Activated naive CD4-positive, alpha-beta T cell treated with anti-CD3 and anti-CD28 coated beads for 36 hours (primary cell): Measurements from ENCODE around the gene NTM. TPM values are rescaled to one million over a fixed set of nuclear protein-coding genes. Genes with fewer than 3 reads are reported as not detected.
"Not testable (repeated sequence)": the region's sequence is repeated elsewhere in the genome, so short reads cannot be mapped to it uniquely, and the experiment has no call there.

Experiments
- CTCF ChIA-PET: fragments of 350-600 bp; sonication (Branson Sonifier 250); formaldehyde crosslinking; loops from one replicate; lab custom pipeline; 2021; ENCODE audit warnings: antibody characterized with exemption; lab: Charles Lee
- DNase-seq: peaks from one replicate; pipeline ENCODE4 v3.0.0-alpha.2; 2020
- H3K27ac Mint-ChIP-seq: one replicate; pipeline ENCODE4 v1.8.0; 2021; ENCODE audit warnings: mild to moderate bottlenecking, mixed read lengths
- H3K27me3 Mint-ChIP-seq: one replicate; pipeline ENCODE4 v1.8.0; 2021; ENCODE audit warnings: low read depth, mixed read lengths
- H3K36me3 Mint-ChIP-seq: one replicate; pipeline ENCODE4 v1.8.0; 2021; ENCODE audit warnings: low read depth, mixed read lengths
- H3K4me1 Mint-ChIP-seq: one replicate; pipeline ENCODE4 v1.8.0; 2021; ENCODE audit warnings: low read depth, mixed read lengths
- H3K4me3 Mint-ChIP-seq: one replicate; pipeline ENCODE4 v1.8.0; 2021; ENCODE audit warnings: mild to moderate bottlenecking, moderate library complexity, mixed read lengths
- H3K9me3 Mint-ChIP-seq: one replicate; pipeline ENCODE4 v1.8.0; 2021; ENCODE audit warnings: mixed read lengths
- intact Hi-C: fragments of 100-400 bp; cut with micrococcal nuclease; formaldehyde crosslinking; loops from one replicate; pipeline ENCODE4 v1.15.1; 2023
- total RNA-seq, 2 experiments: library from RNA; stranded (reverse); gene quantifications; one replicate each; pipeline ENCODE4 v1.2.3, GENCODE V29; 2021

Gene NTM
- total RNA-seq, 2 experiments from 2014 or later, result not detected

- H3K27ac Mint-ChIP-seq, result no peak overlapping the region
- no peaks in the 10 kb centered on the region for H3K4me1 Mint-ChIP-seq
- H3K36me3 Mint-ChIP-seq, result no peaks in the 10 kb centered on the region
- H3K9me3 Mint-ChIP-seq, result peaks cover 1% of the 10 kb centered on the region
- CTCF ChIA-PET, result no interaction called here
- H3K27me3 Mint-ChIP-seq, result no peaks in the 10 kb centered on the region
- no peak overlapping the region for H3K4me3 Mint-ChIP-seq
- intact Hi-C loops, result no loop called here
- no peak for DNase-seq
Observed at GRCh38 chr11:132352497-132352896, 982.1 kb downstream of the NTM start.

DNA sequence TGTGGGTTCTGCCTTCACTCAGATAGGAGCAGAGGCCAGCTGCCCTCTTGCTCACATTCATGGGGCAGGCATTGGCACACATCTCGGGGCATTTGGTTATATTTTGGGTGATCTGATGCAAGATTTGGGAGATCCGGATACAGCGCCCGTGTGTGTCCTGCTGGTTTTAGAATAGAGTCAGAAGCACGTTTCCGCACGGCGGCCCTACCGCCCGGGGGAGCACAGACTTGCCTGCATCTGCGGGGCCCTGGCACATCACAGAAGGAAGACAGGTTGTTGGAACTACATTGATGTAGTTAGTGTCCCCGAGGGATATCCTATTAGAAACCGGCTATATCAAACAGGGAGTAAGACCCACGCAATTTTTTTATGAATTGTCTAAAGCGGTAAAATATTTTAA is 982.8 kb downstream of the NTM start:
- Mint-ChIP-seq H3K27me3 (no peaks in the 10 kb centered on the region), H3K9me3 (peaks cover 1% of the 10 kb centered on the region), H3K27ac (no peak overlapping the region), H3K36me3 (no peaks in the 10 kb centered on the region), H3K4me3 (no peak overlapping the region), H3K4me1 (no peaks in the 10 kb centered on the region)
- CTCF ChIA-PET, result no interaction called here
- intact Hi-C loops, result no loop called here
- no peak for DNase-seq

DNA sequence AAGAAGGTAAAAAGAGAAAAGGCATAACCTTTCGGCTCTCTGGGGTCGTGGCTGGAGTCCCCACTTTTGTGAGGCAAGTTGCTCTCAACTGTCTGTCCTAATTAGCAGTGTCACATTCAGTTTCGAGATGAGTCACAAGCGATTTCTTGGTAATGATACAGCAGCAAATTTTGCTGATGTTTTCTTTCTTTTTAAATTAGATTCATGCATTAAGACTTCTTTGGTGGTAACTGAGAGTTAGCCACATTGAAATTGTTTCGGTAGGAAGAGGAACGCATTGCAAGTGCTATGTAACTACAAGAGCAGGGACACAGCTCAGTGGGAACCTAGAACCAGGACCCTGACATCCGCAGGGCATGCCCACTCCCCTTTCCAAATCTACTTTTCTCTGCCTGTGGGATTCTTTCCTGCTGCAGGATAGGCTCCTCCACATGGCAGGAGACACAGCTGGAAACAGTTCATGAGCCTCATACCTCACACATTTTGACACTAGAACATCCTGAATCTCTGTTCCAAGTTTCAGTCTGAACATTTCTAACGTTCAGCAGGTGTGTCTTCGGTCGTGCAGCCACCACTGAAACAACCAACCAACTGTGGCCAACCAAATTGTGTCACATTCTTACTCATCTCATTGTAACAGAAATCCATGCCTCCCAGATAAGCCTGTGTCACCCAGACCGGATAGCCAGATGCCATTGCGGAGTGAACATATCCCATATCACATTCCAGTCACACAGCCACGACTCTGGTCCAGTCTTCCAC is 987.6 kb downstream of the NTM start:
- intact Hi-C loops, result no loop called here
- CTCF ChIA-PET, result no interaction called here
- H3K27ac Mint-ChIP-seq, result no peak overlapping the region

GRCh38 chr11:132358573-132358953 is 988.1 kb downstream of the NTM start:
- Mint-ChIP-seq H3K27me3 (no peaks in the 10 kb centered on the region), H3K4me1 (no peaks in the 10 kb centered on the region), H3K36me3 (no peaks in the 10 kb centered on the region), H3K27ac (no peak overlapping the region), H3K4me3 (no peak overlapping the region), H3K9me3 (peaks cover 2% of the 10 kb centered on the region)
- CTCF ChIA-PET, result no interaction called here
- intact Hi-C loops, result no loop called here
- DNase-seq, result no peak

More for the DNA sequence above, 987.6 kb downstream of the NTM start:
- H3K9me3 Mint-ChIP-seq, result no peaks in the 10 kb centered on the region
- no peaks in the 10 kb centered on the region for H3K36me3 Mint-ChIP-seq
- no peak overlapping the region for H3K4me3 Mint-ChIP-seq
- H3K27me3 Mint-ChIP-seq, result no peaks in the 10 kb centered on the region
- no peak for DNase-seq
- no peaks in the 10 kb centered on the region for H3K4me1 Mint-ChIP-seq

DNA sequence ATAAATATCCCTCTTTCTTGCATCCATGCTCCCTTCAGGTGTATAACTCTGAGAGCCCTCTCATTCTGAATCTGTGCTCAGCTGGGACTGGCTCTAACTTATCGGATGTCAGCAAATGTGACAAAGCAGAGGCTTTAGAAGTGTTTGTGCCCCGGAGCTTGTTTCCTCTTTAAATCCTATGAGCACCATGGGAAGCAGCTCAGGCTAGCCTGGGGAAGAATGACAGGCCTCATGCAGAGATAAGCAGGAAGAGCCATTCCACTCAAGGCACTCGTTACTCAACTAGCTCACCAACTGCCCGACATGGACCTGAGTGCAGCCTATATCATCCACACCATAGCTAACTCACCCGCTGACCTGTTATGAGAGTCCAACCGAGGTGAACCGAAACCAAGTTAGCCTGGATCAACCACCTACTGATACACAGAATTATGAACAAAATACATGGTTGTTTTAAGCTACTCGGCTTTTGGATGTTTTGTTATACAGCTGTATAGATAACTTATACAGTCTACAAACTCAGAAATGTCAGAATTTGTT is 990.7 kb downstream of the NTM start:
- Mint-ChIP-seq H3K27me3 (no peaks in the 10 kb centered on the region), H3K4me1 (no peaks in the 10 kb centered on the region), H3K36me3 (no peaks in the 10 kb centered on the region), H3K9me3 (peaks cover 3% of the 10 kb centered on the region), H3K4me3 (no peak overlapping the region), H3K27ac (no peak overlapping the region)
- CTCF ChIA-PET, result no interaction called here
- no peak for DNase-seq
- intact Hi-C loops, result no loop called here

DNA sequence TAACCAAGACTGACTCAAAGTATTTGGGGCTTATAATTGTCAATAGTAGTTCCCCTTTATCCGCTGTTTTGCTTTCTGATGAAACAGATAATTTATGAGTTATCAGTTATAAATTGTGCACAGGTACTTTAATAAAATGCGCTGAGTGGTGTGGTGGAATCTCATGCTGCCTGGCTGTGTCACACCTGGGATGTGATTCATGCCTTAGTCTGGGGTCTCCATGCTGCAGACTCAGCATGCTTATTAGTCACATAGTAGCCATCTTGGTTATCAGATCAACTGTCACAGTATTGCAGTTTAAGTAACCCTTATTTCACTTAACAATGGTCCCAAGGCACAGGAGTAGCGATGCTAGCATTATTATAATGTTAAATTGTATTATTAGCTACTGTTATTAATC is 995.2 kb downstream of the NTM start:
- Mint-ChIP-seq H3K4me1 (no peaks in the 10 kb centered on the region), H3K9me3 (peaks cover 5% of the 10 kb centered on the region), H3K27ac (no peak overlapping the region), H3K27me3 (no peaks in the 10 kb centered on the region), H3K4me3 (no peak overlapping the region), H3K36me3 (no peaks in the 10 kb centered on the region)
- CTCF ChIA-PET, result no interaction called here
- intact Hi-C loops, result no loop called here
- DNase-seq, result no peak

DNA sequence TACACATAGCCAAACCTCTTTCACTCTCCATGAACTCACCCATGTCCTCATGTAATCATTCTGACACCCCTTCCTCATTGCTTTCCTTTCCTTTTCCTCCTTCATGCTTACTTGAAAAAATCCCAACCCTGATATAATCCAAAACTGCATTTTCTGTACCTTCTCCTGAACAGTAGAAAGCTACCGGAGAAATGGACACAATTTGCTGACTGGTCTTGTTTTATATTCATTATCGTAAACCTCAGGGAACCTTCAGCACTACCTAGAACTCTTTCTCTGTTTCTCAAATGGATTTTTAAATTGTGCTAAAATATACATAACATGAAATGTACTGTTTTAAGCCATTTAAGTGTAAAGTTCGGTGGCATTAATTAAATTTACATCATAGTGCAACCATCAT is 996.9 kb downstream of the NTM start:
- CTCF ChIA-PET, result no interaction called here
- Mint-ChIP-seq H3K36me3 (no peaks in the 10 kb centered on the region), H3K27ac (no peak overlapping the region), H3K27me3 (no peaks in the 10 kb centered on the region), H3K4me1 (no peaks in the 10 kb centered on the region), H3K4me3 (no peak overlapping the region), H3K9me3 (peaks cover 5% of the 10 kb centered on the region)
- intact Hi-C loops, result no loop called here
- DNase-seq, result no peak

- DNase-seq, H3K27ac Mint-ChIP-seq, H3K4me3 Mint-ChIP-seq, H3K27me3 Mint-ChIP-seq, intact Hi-C loops, H3K9me3 Mint-ChIP-seq, H3K36me3 Mint-ChIP-seq, H3K4me1 Mint-ChIP-seq, CTCF ChIA-PET: not testable (repeated sequence)
Observed at GRCh38 chr11:132370114-132370513, 999.7 kb downstream of the NTM start.

- Mint-ChIP-seq H3K4me1 (no peaks in the 10 kb centered on the region), H3K27ac (no peak overlapping the region)
- no peak for DNase-seq
Observed at GRCh38 chr11:132373405-132374143, 1003.2 kb downstream of the NTM start.

GRCh38 chr11:132379540-132379939 is 1009.1 kb downstream of the NTM start:
- no peaks in the 10 kb centered on the region for H3K4me1 Mint-ChIP-seq
- no peak for DNase-seq
- no peaks in the 10 kb centered on the region for H3K27me3 Mint-ChIP-seq
- no peak overlapping the region for H3K27ac Mint-ChIP-seq
- CTCF ChIA-PET, result no interaction called here
- intact Hi-C loops, result no loop called here
- no peaks in the 10 kb centered on the region for H3K36me3 Mint-ChIP-seq
- no peak overlapping the region for H3K4me3 Mint-ChIP-seq
- H3K9me3 Mint-ChIP-seq, result peaks cover 4% of the 10 kb centered on the region

More at GRCh38 chr11:132373405-132374143, 1003.2 kb downstream of the NTM start:
- no peaks in the 10 kb centered on the region for H3K36me3 Mint-ChIP-seq
- CTCF ChIA-PET, result no interaction called here
- intact Hi-C loops, result no loop called here
- peaks cover 2% of the 10 kb centered on the region for H3K27me3 Mint-ChIP-seq
- H3K9me3 Mint-ChIP-seq, result peaks cover 3% of the 10 kb centered on the region
- no peak overlapping the region for H3K4me3 Mint-ChIP-seq
